ENCODE data around the gene TTLL10.
A peak's percentile ranks its signal among the peaks of the same experiment; 100 is the strongest.
"Not testable (repeated sequence)": the region's sequence is repeated elsewhere in the genome, so short reads cannot be mapped to it uniquely, and the experiment has no call there.

Gene TTLL10

DNA sequence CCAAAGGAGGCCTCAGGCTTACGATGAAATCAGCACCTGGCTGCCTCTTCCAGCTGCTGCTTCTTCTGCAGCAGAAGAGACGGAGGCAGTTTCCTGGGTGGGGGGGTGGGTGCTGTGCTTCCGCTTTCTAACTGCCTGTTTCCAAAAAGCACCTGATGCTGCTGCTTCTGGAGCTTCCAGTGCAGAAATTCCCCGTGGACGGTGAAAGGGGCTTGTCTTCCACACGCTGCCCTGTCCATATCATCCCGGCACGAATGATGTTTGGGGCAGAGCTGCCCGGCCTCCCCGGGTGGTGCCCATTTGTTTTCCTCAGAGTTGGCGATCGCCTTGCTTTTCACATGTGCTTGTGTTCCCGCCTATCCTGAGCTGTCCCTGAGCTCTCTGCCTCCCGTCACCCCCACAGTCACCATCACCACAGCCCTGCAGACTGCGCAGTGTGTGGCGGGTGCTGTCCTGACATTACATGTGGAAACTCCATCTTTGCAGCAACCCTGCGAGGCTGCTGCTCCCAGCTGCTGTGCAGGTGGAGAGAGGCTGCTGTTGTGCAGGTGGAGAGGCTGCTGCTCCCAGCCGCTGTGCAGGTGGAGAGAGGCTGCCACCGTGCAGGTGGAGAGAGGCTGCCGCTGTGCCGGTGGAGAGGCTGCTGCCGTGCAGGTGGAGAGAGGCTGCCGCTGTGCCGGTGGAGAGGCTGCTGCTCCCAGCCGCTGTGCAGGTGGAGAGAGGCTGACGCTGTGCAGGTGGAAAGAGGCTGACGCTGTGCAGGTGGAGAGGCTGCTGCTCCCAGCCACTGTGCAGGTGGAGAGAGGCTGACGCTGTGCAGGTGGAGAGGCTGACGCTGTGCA is 1.8 kb downstream of the TTLL10 start:
- no peak for DNase-seq

DNA sequence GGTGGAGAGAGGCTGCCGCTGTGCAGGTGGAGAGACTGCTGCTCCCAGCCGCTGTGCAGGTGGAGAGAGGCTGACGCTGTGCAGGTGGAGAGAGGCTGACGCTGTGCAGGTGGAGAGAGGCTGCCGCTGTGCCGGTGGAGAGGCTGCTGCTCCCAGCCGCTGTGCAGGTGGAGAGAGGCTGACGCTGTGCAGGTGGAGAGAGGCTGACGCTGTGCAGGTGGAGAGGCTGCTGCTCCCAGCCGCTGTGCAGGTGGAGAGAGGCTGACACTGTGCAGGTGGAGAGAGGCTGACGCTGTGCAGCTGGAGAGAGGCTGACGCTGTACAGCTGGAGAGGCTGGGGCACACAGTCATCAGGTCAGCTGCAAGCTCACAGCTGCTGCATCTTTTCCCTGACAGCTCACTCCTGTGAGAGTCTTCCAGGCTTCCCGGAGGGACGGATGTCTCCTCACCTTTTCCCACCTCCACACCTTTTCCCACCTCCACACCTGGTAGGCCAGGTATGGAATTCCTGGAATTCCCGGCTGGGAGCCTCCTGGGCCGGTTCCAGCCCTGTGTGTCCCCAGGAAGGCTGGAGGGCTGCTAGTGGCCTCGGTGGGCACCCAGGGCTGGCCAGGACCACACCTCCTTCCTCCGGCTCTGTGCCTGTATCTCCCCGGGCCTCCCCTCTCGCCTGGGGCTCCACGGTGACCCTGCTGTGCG is 2.5 kb downstream of the TTLL10 start:
- DNase-seq = peak; percentile 23 to 26

DNA sequence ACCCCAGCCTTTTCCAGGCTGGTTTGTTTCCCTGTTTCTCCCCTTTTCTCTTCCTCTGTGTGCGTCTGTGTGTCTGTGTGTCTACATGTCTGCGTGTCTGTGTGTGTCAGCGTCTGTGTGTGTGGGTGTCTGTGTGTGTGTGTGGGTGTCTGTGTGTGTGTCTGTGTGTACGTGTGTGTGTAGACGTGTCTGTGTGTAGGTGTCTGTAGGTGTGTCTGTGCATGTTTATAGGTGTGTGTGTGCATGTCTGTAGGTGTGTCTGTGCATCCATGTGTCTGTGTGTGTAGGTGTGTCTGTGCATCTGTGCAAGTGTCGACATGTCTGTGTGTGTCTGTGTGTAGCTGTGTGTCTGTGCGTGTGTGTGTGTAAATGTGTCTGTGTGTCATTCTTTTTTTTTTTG is 3.3 kb downstream of the TTLL10 start:
- no peak for DNase-seq

DNA sequence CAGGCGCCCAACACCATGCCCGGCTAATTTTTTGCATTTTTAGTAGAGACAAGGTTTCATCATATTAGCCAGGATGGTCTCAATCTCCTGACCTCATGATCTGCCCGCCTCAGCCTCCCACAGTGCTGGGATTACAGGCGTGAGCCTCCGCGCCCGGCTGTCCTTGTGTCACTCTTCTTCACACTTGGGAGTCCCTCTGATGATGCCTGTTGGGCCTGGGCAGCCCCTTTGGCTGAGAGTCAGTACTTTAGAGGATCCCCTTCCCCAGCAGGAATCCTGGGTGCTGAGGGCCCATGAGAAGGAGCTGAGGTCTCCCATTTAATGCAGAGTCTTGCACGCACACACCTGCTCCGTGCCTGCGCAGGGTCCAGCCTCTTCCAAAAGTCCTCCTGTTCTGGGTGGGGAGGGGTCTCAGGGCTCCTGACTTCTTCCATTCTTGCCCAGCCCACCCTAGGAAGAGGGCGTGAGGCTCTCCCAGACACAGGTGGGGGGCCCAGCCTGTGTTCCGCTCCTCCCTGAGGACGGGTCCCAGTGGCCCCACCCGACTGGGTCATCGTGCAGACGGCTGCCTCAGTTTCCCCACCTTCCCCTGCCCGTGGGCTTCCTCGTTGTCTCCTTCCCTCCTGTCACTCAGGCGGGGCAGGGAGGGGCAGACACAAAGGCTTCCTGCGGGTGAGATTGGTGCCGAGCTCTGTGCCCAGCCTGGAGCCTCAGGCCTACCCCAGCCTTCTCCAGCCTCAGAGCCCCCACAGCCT is 3.9 kb downstream of the TTLL10 start:
- DNase-seq = no peak

DNA sequence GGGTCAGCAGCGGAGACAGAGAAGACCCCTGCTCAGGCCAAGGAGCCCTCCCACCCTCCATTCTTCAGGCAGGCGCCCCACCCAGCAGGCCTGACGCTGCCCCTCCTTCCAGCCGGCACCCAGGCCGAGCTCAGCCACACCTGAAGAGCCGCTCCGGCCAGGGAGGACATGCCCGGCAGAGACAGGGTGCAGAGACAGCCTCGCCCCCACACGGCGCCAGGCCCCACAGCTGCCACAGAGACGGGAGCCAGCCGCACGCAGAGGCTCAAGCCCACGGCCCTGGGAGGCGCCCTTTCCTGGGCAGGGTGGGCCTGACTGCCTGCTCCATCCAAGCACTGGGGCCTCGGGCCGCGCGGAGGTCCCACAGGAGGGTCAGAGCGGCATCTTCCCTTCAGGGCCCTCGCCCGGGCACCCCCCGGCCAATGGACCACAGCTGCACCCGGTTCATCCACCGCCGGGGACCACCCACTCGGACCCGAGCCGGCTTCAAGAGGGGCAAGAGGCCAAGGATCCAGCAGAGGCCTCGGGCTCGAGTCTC is 5.2 kb downstream of the TTLL10 start:
- DNase-seq = no peak

DNA sequence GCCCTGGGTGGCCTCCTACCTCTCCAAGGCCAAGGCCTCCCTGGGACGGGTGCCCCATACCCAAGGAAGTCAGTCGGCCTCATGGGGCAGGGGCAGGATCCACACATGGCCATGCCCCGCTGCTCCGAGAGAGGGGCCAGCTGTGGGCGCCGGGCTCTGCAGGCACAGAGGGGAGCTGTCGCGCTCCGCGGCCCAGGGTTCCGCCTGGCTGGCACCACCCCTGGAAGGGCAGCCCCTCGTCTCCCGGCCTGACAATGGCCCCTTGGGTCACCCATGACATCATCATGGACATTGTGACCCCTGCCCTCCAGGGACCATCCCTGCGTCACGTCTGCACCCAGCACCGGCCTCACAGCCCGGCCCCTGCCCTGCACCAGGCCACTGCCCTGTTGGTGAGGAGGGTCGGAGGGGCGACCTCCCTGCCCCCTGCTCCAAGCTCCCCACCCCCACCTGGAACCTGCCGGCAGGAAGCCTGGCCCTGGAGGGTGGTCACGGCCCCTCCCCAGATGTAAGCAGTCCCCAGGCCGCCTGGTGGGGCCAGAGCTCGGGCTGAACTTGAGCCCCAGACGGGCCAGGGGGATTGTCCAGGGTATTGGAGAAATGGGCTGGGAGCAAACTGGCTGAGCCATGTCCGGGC is 5.8 kb downstream of the TTLL10 start:
- DNase-seq = no peak

DNA sequence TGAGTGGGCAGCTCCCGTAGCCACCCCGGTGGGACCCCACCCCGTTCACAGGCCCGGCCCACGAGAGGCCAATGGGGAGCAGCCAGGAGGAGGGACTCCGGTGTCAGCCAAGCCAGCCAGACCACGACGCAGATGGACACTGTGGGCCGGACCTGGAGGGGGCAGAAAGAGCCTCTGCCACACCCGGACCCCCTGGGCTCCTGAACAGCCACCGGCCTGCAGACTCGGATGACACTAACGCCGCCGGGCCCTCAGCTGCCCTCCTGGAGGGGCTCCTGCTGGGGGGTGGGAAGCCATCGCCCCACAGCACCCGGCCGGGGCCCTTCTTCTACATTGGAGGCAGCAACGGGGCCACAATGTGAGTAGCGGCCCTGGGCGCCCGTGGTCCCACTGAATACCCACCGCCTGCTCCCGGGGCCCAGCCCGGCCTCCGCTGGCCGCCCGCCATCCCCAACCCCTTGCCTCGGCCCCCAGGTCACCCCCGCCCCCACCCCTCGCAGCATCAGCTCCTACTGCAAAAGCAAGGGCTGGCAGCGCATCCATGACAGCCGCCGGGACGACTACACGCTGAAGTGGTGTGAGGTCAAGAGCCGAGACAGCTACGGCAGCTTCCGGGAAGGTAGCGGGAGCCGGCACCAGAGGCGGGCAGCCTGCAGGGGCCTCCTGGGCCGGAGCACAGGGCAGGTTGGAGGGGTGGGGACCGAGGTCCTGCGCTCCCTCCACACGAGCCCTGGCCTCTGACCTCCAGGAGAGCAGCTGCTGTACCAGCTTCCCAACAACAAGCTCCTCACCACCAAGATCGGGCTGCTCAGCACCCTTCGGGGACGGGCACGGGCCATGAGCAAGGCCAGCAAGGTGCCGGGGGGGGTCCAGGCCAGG is 6.5 kb downstream of the TTLL10 start:
- peak in 1 of 2 experiments; percentile 31 for DNase-seq

DNA sequence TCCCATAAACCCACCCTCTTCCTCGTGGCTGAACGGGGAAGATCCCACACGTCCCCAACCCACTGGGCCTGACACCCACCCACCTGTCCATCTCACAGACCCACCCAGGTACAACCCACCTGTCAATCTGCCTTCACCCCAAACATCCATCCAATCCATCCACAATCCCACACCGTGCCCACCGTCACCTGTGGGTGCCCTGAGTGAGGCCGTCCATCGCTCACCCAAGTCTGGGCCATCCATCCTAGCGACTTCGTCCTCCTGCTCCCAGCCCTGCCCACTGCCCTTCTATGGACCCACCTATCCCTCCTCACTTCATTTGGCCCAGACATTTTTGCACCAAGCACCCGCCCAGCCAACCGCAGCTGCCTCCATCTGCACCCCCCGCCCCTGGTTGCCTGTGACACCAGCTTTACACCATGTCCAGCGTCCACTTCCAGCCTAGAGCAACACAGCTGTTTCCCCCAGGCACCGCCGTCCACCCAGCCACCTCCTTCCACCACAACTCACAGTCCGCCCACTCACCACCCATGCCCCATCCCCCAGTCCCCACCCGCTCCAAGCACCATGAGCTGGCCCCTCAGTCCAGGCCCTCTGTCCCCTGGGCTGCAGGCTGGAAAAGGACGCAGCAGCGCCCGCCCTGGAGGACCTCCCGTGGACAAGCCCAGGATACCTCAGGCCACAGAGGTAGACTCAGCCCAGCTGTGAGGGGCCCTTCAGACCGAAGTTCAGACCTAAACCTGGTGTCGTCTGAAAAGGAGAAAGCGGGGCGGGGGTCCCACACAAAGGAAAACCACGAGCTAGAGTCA is 7.7 kb downstream of the TTLL10 start:
- DNase-seq = no peak

DNA sequence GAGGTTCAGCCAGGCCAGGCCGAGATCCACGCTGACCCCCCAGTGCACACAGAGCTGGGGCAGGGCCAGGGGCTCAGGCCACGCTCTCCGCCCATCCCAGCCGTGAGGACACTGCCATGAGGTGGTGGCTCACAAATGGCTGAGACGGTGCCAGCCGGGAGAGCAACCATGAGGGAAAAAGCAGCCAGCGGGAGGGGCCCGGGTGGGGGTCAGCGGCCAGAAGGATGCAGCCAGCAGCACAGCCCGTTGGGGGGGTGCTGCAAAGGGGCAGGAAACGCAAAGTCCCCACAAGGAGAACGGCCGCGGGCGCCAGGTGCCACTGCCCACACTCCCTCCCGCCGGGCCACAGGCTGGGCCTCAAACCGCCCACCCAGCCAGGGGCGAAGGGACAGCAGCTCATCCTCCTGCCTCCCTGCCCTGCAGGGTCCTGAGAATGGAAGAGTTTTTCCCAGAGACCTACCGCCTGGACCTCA is 8.3 kb downstream of the TTLL10 start:
- DNase-seq = no peak

DNA sequence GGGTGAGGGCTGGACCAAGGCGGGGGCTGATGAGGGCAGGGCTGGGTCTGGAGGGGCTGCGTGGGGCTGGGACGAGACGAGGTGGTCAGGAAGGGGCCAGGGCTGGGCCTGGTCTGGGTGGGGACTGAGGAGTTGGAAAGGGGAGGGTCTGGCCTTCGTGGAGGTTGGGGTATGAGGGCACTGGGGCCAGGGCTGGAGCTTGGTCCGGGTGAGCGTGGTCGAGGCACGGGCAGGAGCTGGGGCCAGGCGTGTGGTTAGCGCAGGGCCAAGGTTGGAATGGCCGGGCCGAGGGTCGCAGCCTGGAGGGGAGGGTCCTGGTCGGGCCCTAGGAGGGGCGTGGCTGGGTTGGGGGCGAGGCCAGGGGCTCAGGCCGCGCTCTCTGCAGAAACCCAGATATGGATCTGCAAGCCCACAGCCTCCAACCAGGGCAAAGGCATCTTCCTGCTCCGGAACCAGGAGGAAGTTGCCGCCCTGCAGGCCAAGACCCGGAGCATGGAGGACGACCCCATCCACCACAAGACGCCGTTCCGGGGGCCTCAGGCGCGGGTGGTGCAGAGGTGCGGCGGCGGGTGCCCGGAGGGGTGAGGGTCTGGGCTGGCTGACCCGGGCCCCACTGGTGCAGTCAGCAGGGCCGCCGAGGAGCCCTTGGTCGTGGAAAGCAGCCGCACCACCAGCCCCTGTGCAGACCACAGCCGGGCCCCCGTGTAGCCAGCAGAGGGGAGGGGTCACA is 9.0 kb downstream of the TTLL10 start:
- no peak for DNase-seq

DNA sequence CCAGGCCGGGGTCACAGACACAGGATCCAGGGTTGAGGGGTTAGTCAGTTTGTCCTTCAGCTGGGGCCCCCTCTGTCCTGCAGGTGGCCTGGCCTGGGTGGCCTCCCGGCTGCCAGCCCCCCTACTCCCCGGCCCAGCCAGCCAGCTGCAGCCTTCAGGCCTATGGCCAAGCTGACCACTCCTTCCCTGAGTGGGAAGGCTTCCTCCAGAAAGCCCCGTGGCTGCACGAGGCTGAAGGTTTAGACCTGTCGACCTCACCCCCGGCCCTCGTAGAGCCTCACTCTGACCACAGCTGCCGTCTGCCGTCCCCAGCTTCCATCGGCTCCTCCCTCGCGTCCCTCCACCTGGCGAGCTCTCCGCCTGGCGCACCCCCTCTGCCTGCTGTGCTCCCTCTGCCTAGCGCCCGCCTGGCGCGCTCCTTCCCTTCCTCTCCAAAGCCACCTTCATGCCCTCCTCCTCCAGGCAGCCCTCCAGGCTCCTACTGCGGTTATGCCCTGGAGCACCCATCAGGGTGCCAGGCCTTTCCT is 9.6 kb downstream of the TTLL10 start:
- no peak for DNase-seq

DNA sequence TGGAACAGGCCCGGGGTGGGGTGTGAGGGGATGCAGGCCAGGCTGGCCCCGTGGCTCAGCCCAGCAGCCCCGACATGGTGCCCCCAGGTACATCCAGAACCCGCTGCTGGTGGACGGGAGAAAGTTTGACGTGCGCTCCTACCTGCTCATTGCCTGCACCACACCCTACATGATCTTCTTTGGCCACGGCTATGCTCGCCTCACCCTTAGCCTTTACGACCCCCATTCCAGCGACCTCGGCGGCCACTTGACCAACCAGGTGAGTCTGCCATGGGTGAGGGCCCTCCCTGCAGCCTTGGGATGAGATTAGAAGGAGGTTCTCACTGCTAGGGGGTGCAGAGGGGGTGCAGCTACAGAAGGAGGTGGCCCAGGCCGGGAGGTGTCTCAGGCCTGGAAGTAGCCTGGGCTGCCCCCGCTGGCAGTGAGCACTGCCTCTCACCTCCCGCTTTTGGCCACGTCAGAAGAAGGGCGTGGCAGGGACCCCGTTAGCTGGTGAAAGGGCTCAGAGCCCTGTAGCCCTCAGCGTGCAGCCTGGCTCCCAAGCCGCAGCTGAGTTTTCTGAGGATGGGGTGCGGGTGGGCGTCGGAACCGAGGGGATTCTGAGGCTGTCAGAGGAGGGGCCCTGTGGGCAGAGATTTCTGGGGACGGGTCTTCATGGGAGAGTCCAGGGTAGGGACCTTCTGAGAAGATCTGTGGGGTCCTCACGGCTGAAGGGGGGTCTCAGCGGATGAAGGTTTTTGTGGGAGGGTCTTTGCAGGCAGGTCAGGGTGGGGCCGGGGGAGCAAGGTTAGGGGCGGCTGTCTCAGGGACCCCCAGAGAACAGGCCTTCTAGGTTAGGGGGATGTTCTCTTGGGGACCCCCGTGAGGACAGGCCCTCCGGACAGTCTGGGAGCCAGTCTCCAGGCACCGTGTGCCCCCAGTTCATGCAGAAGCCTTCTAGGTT is 10.4 kb downstream of the TTLL10 start:
- no peak for DNase-seq

DNA sequence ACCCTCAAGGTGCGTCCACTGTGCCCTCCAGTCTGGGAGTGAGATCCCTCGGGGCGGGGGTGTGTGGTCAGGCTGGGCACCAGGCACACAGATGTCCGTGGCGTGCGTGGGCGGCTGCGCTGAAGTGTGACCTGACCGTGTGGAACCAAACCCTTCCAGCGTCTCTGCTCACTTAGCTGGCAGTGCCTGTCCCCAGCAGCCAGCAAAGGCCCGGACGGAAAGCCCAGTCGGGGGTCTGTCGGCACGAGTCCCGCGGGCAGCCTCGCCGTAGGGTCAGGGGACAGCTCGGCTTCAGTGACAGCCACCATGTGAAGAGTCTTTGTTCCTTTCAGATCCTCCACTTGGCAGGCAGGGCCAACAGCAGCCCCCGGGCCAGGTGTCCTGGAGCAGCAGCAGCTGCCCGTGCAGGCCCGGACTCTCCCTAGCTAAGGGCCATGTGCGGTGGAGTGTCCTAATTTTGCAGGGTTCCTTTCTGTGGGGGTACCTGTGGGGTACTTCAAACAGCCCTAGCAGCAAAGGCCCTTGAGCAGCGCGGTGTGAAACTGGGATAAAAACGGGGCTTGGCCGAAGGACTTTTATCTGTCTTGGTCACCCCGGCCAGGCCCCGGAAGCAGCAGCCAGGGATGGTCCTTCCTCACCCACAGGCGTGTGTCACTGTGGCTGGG is 11.6 kb downstream of the TTLL10 start:
- peak in 1 of 2 experiments; percentile 26 for DNase-seq

DNA sequence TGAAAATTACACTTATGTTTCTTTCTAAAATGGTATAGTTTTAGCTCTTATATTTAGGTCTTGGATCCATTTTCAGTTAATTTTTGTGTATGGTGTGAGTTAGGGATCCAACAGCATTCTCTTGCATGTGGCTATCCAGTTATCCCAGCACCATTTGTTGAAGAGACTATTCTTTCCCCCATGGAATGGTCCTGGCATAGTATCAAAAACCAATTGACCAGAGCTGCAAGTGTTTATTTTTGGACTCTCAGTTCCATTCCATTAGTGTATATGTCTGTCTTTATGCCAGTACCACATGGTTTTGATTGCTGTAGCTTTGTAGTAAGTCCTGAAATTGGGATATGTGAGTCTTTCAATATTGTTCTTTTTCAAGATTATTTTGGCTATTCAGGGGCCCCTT is 14.3 kb downstream of the TTLL10 start:
- DNase-seq = no peak

DNA sequence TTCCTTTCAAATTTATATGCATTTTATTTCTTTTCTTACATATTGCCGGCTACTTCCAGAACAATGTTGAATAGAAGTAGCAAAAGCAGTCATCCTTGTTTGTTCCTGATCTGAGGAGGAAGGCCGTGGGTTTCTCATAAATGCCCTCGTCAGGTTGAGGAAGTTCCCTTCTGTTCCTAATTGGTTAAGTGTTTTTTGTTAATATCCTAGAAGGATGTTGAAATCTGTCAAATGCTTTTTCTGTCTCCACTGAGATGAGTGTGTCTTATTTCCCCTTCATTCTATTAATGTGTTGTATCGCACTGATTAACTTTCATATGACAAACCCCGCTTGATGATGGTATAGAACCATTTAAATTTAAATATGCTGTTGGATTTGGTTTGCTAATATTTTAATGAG is 15.4 kb downstream of the TTLL10 start:
- DNase-seq = no peak

DNA sequence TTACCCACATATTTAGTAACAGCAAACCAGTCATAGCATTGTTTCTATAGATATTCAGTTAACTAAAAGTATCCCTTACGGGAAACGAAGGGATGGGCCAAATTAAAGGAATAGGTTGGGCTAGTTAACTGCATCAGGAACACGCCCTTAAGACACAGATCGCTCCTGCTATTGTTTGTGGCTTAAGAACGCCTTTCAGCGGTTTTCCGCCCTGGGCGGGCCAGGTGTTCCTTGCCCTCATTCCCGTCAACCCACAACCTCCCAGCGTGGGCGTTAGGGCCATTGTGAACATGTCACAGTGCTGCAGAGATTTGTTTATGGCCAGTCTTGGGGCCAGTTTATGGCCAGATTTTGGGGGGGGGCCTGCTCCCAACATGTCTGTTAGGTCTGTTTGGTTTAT is 18.1 kb downstream of the TTLL10 start:
- no peak for DNase-seq

DNA sequence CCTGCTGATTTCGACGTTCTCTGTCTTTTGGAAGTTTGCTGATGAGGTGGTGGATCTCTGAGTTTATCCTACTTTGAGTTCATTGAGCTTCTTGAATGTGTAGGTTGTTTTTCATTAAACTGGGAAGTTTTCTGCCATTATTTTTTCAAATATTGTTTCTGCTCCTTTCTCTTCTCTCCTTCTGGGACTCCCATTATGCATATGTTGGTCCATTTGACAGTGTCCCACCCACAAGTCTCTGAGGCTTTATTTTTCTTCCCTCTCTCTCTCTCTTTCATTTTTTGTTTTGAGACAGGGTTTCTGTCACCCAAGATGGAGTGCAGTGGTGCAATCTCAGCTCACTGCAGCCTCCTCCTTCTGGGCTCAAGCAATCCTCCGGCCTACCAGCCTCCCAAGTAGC is 21.0 kb downstream of the TTLL10 start:
- DNase-seq = no peak

DNA sequence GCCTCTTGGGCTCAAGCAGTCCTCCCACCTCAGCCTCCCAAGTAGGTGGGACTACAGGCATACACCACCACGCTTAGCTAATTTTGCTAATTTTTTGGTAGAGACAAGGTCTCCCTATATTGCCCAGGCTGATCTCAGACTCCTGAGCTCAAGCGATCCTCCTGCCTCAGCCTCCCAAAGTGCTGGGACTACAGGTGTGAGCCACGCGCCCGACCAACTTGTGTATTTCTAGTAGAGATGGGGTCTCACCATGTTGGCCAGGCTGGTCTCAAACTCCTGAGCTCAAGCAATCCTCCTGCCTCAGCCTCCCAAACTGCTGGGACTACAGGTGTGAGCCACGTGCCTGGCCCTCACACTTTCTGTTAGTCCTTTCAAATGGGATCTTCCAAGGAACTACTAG is 22.0 kb downstream of the TTLL10 start:
- not testable (repeated sequence) for DNase-seq

Measured in SHP77 (cell line).